GM12873 (cell line): ENCODE data around the gene IPMK.

Experiments used
- TF ChIP-seq, protein P1 (sequence below): IDR thresholded peaks from 2 replicates; pipeline ENCODE4 v1.5.1; 2012; ENCODE audit warnings: low read depth, mild to moderate bottlenecking, moderate library complexity, low read length, control low read depth; ENCODE audit not compliant: insufficient read depth; ENCODE audit errors: missing control alignments

The IPMK gene

DNA sequence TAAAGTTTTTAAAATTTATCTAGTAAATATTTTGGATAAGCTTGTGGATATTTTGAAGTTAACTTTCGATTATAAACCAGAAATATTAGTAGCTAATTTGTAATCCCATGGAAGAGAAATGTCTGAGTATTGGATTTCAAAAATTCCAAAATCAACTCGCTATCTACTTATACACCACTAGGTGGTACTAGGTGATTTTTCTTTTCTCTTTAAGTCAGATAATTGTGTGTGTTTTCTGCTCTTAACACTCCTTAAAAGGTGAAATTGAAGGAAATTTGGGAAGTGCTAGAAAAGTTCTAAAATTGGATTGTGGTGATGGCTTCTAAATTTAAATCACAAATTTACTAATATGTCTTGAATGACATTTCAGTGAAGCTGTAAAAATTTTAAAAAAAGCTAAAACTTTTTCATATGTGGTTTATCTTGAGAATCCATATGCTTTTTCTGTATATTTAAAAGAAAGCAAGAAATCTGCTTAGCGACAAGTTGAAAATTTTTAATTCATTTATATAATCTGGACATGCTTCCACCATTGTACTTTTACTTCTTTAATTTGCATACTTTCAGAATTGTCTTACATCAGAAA is 90.2 kb downstream of the IPMK start:
- TF ChIP-seq, protein P1, sequence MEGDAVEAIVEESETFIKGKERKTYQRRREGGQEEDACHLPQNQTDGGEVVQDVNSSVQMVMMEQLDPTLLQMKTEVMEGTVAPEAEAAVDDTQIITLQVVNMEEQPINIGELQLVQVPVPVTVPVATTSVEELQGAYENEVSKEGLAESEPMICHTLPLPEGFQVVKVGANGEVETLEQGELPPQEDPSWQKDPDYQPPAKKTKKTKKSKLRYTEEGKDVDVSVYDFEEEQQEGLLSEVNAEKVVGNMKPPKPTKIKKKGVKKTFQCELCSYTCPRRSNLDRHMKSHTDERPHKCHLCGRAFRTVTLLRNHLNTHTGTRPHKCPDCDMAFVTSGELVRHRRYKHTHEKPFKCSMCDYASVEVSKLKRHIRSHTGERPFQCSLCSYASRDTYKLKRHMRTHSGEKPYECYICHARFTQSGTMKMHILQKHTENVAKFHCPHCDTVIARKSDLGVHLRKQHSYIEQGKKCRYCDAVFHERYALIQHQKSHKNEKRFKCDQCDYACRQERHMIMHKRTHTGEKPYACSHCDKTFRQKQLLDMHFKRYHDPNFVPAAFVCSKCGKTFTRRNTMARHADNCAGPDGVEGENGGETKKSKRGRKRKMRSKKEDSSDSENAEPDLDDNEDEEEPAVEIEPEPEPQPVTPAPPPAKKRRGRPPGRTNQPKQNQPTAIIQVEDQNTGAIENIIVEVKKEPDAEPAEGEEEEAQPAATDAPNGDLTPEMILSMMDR: peak; percentile 54

DNA sequence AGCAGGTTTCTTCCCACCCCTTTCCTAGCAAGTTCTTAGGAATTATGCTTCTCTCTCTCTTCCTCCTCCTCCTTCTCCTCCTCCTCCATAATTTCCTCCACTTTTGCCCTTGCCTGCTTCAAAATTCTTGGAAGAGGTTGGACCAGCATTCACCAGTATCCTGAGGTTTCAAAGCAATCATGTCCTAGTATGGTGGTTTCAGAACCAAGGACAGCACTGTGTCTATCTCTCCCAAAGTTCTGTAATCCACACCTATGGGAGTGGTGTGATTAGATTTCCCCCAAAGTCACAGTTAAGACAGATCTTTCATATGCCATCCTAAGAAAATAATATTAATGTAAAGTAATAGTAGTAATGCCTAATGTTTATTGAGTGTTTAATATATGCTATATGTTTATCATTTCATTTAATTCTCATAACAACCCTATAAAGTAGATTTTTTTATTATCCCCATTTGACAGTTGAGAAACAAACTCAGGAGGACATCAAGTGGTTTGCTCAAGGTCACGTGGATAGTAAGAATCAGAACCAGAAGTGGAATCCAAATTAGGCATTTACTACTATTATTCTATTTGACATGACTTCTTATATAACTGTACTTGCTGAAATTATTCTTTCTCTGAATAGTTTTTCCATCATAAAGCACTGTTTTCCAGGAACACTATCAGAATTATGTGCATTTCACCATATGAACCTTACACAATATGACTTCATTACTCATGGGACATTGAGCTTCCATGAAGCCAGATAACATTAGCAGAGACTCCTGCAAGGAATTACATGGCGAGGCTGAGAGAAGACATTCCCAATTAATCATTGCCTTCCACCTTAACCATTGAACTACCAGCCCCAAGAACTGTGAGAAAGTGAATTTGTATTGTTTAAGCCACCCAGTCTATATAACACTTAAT is 91.4 kb downstream of the IPMK start:
- TF ChIP-seq, protein P1: no peak

DNA sequence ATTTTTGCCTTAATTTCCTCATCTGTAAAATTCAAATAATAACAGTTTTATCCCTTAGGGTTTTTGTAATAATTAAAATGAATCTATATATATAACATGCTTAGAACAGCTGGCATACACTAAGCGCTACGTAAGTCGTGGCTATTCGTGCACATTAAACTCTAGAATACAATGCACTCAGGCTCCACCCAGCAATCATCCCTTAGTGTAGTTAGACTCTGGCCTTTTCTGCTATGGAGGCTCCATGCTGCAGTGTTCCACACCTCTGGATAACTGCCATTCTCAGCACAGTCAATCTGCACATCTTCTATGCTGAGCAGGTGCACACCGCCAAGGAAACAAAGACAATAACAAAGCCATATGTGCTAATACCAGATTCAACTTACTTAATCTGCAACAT is 92.9 kb downstream of the IPMK start:
- TF ChIP-seq, protein P1: no peak

DNA sequence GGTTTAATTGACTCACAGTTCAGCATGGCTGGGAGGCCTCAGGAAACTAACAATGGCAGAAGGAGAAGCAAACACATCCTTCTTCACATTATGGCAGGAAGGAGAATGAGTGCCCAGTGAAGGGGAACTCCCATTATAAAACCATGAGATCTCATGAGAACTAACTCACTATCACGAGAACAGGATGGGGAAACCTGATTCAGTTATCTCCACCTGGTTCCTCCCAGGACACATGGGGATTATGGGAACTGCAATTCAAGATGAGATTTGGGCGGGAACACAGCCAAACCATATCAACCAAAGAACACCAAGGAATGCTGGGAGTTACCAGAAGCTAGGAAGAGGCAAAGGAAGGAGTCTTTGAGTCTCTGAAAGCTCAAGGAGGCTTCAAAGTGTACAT is 94.3 kb downstream of the IPMK start:
- TF ChIP-seq, protein P1: no peak

DNA sequence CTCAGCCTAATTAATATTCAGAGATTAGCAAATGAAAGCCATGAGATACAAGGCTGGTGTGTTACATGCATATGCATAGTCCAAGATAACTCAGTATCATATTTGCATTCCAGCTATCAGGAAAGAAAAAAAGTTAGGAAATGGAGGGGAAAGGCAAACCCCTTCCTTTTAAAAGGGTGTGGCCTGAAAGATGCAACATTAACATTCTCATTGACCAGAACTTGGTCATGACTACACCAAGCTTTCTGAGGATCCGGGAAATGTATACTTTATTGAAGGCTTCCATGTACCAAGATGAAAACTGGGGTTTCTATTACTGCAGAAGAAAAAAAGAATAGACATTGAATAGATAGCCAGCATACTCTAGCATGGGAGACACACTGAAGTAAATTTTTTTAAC is 96.5 kb downstream of the IPMK start:
- TF ChIP-seq, protein P1: no peak

DNA sequence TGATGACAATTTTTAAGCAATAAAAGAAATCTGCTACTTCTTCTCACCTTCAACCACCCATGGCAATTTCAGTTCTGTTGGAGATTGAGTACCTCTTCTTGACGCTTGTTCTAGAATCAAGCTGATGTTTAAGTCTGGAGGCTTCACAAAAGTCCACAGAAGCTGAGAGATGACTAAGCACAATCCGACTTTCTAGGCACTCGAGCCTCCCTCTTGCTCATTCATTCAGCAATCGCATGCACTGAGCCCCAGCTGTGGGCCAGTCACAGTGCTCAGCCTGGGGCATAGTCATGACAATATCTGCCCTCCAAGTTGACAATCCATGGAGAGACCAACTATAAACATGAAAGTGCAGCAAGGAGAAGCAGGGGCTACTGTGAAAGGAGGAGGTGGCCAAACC is 103.2 kb downstream of the IPMK start:
- TF ChIP-seq, protein P1: no peak

DNA sequence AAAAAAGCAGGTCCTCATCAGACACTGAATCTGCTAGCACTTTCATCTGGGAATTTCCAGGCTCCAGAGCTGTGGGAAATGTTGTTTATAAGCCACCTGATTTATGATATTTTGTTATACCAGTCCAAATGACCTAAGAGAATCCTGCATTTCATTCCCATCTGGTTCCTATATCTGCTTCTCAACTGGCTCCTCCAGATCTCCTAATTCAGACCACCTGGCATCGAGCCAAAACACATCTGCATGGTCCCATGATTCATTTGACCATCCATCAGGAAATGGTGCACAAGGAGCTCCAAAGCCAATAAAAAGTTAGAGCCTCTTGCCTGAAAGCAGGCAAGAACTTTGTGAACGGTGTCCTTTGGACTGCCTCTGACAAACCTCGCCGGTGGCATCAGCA is 108.9 kb downstream of the IPMK start:
- TF ChIP-seq, protein P1: no peak
